Measurements from ENCODE around the gene KRAS.

Gene KRAS

GRCh38 chr12:25263594-25263993, 12.9 kb upstream of the KRAS start:
- peak overlapping the region; percentile 45 for H3K4me2 ChIP-seq (ENCODE audit: low read length)
- H3K9me3 ChIP-seq (ENCODE audit: control insufficient read depth, insufficient read depth, low read length) = no peaks in the 10 kb centered on the region
- H3F3A ChIP-seq (ENCODE audit: control insufficient read depth, insufficient read depth) = no peaks in the 10 kb centered on the region
- H3K4me3 ChIP-seq (ENCODE audit: low read length) = peak overlapping the region; percentile 29
- H3K9me2 ChIP-seq (replicated peaks; ENCODE audit: control insufficient read depth, low read length) = no peaks in the 10 kb centered on the region
- peaks cover 31% of the 10 kb centered on the region for H3K4me1 ChIP-seq (ENCODE audit: control insufficient read depth, low read length)
- TF ChIP-seq EZH2phosphoT487 (IDR thresholded peaks at IDR 0.05; ENCODE audit: borderline replicate concordance, low read length) (no peak), CTCF (IDR thresholded peaks at IDR 0.05; ENCODE audit: low read depth, low read length, poor library complexity, severe bottlenecking) (no peak)
- H4K20me1 ChIP-seq (ENCODE audit: control insufficient read depth, insufficient read depth, low read depth, low read length) = no peaks in the 10 kb centered on the region
- no peaks in the 10 kb centered on the region for H3K36me3 ChIP-seq (ENCODE audit: control insufficient read depth, low read length)
- H3K79me2 ChIP-seq (ENCODE audit: control insufficient read depth, low read length) = no peaks in the 10 kb centered on the region
- H3K27ac ChIP-seq (ENCODE audit: low read depth, low read length) = peak overlapping the region; percentile 14; the same call in 1 of the 2 replicates
- no peaks in the 10 kb centered on the region for H3K27me3 ChIP-seq (ENCODE audit: control insufficient read depth, low read length)

- Histone ChIP-seq H3K27ac (ENCODE audit: low read depth, low read length) (no peak overlapping the region), H3K4me2 (ENCODE audit: low read length) (no peak overlapping the region), H3K36me3 (ENCODE audit: control insufficient read depth, low read length) (no peaks in the 10 kb centered on the region), H4K20me1 (ENCODE audit: control insufficient read depth, insufficient read depth, low read depth, low read length) (no peaks in the 10 kb centered on the region), H3K27me3 (ENCODE audit: control insufficient read depth, low read length) (no peaks in the 10 kb centered on the region), H3K4me3 (ENCODE audit: low read length) (no peak overlapping the region), H3K79me2 (ENCODE audit: control insufficient read depth, low read length) (no peaks in the 10 kb centered on the region), H3K9me3 (ENCODE audit: control insufficient read depth, insufficient read depth, low read length) (no peaks in the 10 kb centered on the region), H3F3A (ENCODE audit: control insufficient read depth, insufficient read depth) (no peaks in the 10 kb centered on the region), H3K9me2 (replicated peaks; ENCODE audit: control insufficient read depth, low read length) (no peaks in the 10 kb centered on the region), H3K4me1 (ENCODE audit: control insufficient read depth, low read length) (peaks cover 31% of the 10 kb centered on the region)
- TF ChIP-seq EZH2phosphoT487 (IDR thresholded peaks at IDR 0.05; ENCODE audit: borderline replicate concordance, low read length) (no peak), CTCF (IDR thresholded peaks at IDR 0.05; ENCODE audit: low read depth, low read length, poor library complexity, severe bottlenecking) (no peak)
These were observed 11.8 kb upstream of the KRAS start for GRCh38 chr12:25262389-25263074.

DNA sequence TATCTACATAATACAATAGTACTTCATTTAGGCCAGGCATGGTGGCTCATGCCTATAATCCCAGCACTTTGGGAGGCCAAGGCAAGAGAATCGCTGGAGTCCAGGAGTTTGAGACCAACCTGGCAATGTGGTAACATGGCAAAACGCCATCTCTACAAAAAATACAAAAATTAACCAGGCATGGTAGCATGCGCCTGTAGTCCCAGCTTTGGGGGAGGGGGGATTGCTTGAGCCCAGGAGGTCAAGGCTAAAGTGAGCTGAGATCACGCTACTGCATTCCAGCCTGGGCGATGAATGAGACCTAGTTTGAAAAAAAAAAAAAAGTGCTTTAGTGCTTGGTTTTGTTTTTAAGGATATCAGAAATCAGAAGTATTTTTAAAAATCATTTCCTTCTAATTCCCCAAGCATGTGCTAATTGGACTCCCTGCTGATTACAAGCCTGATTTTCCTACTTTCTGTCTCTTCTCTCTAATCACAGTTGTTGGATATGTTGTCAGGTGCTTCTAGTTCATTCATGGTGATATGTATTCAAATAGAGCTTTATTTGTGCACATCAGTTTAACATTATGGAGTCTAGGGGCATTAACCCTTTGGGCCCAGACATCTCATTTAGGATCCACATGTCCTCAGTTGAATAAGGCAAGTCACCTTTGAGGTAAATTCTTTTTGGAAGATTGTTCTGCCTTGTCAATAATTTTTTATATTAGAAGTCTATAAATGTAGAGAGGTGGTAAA, 7.0 kb upstream of the KRAS start:
- no peaks in the 10 kb centered on the region for H3K9me2 ChIP-seq (replicated peaks; ENCODE audit: control insufficient read depth, low read length)
- no peaks in the 10 kb centered on the region for H3K79me2 ChIP-seq (ENCODE audit: control insufficient read depth, low read length)
- no peaks in the 10 kb centered on the region for H4K20me1 ChIP-seq (ENCODE audit: control insufficient read depth, insufficient read depth, low read depth, low read length)
- H3K4me2 ChIP-seq (ENCODE audit: low read length) = no peak overlapping the region
- H3K9me3 ChIP-seq (ENCODE audit: control insufficient read depth, insufficient read depth, low read length) = no peaks in the 10 kb centered on the region
- no peak overlapping the region for H3K4me3 ChIP-seq (ENCODE audit: low read length)
- H3K27ac ChIP-seq (ENCODE audit: low read depth, low read length) = no peak overlapping the region
- H3F3A ChIP-seq (ENCODE audit: control insufficient read depth, insufficient read depth) = no peaks in the 10 kb centered on the region
- TF ChIP-seq EZH2phosphoT487 (IDR thresholded peaks at IDR 0.05; ENCODE audit: borderline replicate concordance, low read length) (no peak), CTCF (IDR thresholded peaks at IDR 0.05; ENCODE audit: low read depth, low read length, poor library complexity, severe bottlenecking) (no peak)
- no peaks in the 10 kb centered on the region for H3K36me3 ChIP-seq (ENCODE audit: control insufficient read depth, low read length)
- no peaks in the 10 kb centered on the region for H3K27me3 ChIP-seq (ENCODE audit: control insufficient read depth, low read length)
- peaks cover 19% of the 10 kb centered on the region for H3K4me1 ChIP-seq (ENCODE audit: control insufficient read depth, low read length)

Data from DOHH2 (cell line).